GM15510 (cell line): ENCODE results near the gene STK10.

Experiments
- POLR2A ChIP-seq: IDR thresholded peaks from 3 replicates; pipeline ENCODE4 v1.6.1; 2011; ENCODE audit warnings: borderline replicate concordance; ENCODE audit not compliant: insufficient read length; ENCODE audit errors: extremely low read depth

The STK10 gene

DNA sequence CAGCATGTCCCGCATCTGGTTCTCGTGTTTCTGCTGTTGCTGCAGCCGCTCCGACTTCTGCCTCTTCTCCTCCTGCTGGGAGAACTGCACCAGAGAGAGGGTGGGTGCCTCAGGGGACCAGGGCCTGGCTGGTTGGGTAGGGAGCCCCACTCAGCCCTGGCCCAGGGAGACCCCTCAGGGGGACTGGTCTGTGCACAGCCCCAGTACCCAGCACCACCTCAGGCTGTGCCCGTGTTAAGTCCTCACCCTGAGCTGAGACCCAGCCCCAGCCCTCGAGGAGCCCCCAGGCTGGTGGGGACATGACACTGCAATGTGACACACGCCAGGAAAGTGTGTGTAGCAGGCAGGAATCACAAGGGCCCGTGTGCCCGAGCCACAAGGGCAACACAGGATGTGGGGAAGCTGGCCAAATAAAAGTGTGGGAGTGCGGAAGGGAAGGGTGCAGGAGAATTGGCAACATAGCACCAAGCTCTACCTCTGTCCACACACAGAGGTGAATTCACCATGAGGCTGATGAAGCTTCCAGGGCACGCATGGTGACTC is 133.3 kb downstream of the STK10 start:
- TF ChIP-seq POLR2A: no peak

DNA sequence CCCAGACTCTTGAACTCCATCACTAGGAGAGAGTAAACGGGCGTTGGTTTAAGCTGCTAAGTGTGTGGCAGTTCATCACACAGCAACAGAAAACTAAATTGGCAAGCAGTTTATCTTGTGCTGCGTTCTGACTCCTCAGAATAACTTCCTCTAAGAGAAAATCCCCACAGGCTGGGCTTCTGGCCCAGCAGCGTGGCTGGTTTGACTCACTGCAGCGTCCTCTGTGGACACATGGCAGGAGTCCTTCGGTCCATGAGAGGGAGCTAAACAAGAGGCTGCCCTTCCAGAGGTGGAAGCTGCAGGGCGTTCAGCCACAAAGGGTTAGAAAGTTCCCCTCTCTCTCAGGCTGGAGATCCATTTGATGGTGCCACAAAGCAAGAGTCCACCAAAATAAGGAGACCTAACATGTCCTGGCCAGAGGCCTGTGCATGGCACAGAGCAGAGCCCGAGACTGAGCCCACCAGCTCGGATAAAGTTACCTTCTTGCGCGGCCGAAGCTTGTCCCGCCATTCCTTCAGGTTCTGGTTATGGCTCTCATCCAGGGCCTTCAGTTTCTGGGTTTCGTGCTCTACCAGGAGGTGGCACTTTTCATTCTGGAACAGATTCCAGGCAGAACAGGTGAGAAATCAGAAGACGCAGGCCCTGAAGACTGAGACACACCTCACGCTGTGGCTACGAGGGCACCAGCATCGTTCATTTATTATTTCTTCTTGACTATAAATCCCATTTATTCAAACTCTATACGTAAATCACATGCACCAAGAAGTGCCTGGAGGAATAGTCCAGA is 135.4 kb downstream of the STK10 start:
- no peak for TF ChIP-seq POLR2A

GRCh38 chr5:172051643-172052339 is 136.2 kb downstream of the STK10 start:
- no peak for TF ChIP-seq POLR2A

GRCh38 chr5:172050080-172050479 is 137.9 kb downstream of the STK10 start:
- TF ChIP-seq POLR2A: no peak

GRCh38 chr5:172049226-172049796 is 138.7 kb downstream of the STK10 start:
- no peak for TF ChIP-seq POLR2A

DNA sequence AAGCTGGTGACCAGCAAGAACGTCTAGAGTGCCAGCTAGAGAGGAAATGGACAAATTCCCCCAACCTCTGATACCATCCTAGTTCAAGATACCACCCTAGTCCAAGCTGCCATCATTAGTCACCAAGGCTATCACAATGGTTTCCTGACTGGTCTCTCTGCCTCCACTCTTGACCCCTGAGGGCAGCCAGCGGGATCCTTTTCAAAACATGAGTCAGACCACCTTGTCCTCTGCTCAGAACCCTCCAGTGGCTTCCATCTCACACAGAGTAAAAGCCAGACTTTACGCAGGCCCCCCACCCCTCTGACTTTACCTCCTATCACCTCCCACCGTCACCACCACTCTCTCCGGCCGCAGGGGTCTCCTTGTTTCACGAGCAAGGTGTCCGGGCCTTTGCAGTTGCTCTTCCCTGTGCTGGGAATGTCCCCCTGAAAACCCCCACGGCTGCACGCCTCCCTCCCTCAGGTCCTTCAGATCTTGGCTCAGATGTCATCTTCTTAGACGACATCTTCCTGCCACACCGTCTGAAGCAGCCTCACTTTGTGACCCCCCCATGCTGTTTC is 139.4 kb downstream of the STK10 start:
- TF ChIP-seq POLR2A: no peak

- TF ChIP-seq POLR2A: no peak
Observed at GRCh38 chr5:172048170-172048422, 139.9 kb downstream of the STK10 start.

- TF ChIP-seq POLR2A: no peak
Observed at GRCh38 chr5:172046593-172046992, 141.4 kb downstream of the STK10 start.

GRCh38 chr5:172045315-172045632 is 142.8 kb downstream of the STK10 start:
- no peak for TF ChIP-seq POLR2A

GRCh38 chr5:172044631-172045314 is 143.3 kb downstream of the STK10 start:
- TF ChIP-seq POLR2A: no peak

DNA sequence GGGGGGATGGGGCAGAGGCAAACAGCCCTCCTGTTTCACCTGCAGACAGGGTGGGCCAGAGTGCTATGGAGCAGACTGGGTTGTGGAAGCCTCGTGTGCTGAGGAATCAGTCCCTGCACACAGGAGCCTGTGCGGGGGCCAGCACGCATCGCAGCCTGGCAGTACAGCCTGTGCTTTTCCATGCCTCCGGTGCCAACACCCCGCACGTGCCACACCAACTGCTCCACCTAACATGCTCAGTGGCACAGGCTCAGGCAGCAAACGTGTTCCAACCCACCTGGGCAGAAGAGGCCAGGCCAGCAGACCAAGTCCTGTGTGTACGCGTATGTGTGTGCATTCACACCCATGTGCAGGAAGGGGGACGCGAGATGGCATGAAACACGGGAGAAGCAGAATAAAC is 144.2 kb downstream of the STK10 start:
- TF ChIP-seq POLR2A: no peak

DNA sequence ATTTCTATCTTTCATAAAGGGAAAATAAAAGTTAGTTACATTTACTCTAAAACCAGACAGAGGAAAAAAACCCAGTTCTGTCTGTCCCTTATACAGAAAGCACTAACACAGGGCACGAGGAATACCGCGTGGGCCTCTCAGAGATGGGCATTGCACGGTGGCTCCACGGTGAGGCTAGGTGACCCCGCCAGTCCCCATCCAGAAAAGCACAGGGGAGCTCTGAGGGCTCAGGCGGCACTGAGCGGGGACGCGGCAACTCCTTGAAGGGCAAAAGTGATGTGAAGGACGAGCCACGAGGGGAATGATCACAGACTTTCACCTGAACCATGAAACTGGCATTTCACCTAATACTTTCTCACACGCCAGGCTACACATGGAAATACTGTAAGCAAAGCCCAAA is 145.8 kb downstream of the STK10 start:
- TF ChIP-seq POLR2A: no peak

GRCh38 chr5:172038167-172038566 is 149.9 kb downstream of the STK10 start:
- TF ChIP-seq POLR2A: no peak

- no peak for TF ChIP-seq POLR2A
Observed at GRCh38 chr5:172035049-172035448, 153.0 kb downstream of the STK10 start.

- TF ChIP-seq POLR2A: no peak
Observed at GRCh38 chr5:172031894-172032461, 156.0 kb downstream of the STK10 start.
